Measurements from ENCODE around the gene MARCHF9. TPM values are rescaled to one million over a fixed set of nuclear protein-coding genes. Genes with fewer than 3 reads are reported as not detected.

MARCHF9 gene
- total RNA-seq, 1 donor: 0.72 TPM

- Histone ChIP-seq H2AFZ (ENCODE audit: low read length) (no peak overlapping the region), H3K4me1 (ENCODE audit: insufficient read depth, low read length) (peaks cover 4% of the 10 kb centered on the region)
- DNase-seq (ENCODE audit: insufficient read length, low spot score, missing footprints): peak; percentile 74
Measured at GRCh38 chr12:57724936-57725740, 29.8 kb upstream of the MARCHF9 start.

GRCh38 chr12:57725851-57726150 lies 29.1 kb upstream of the MARCHF9 start:
- Histone ChIP-seq H2AFZ (ENCODE audit: low read length) (peak overlapping the region; percentile 97), H3K36me3 (ENCODE audit: insufficient read depth, low read length) (no peaks in the 10 kb centered on the region), H4K20me1 (ENCODE audit: insufficient read depth, low read length) (peaks cover 2% of the 10 kb centered on the region), H3K4me3 (ENCODE audit: insufficient read depth, low read length) (peak overlapping the region; percentile 83), H3K27me3 (ENCODE audit: insufficient read depth, low read length) (peaks cover 12% of the 10 kb centered on the region), H3K79me2 (ENCODE audit: insufficient read depth, low read length) (no peaks in the 10 kb centered on the region), H3K4me2 (ENCODE audit: insufficient read depth, low read length) (peak overlapping the region; percentile 88), H3K4me1 (ENCODE audit: insufficient read depth, low read length) (peaks cover 4% of the 10 kb centered on the region), H3K9me3 (ENCODE audit: low read depth, low read length) (no peaks in the 10 kb centered on the region), H3K27ac (ENCODE audit: low read depth, low read length) (no peak overlapping the region)
- DNase-seq (ENCODE audit: insufficient read length, low spot score, missing footprints): no peak
- TF ChIP-seq CTCF (IDR thresholded peaks at IDR 0.05; ENCODE audit: extremely low read depth, low read depth, low read length): no peak

More at GRCh38 chr12:57724936-57725740, 29.8 kb upstream of the MARCHF9 start:
- peaks cover 4% of the 10 kb centered on the region for H3K36me3 ChIP-seq (ENCODE audit: insufficient read depth, low read length)
- H3K27me3 ChIP-seq (ENCODE audit: insufficient read depth, low read length): peaks cover 7% of the 10 kb centered on the region
- no peak overlapping the region for H3K4me2 ChIP-seq (ENCODE audit: insufficient read depth, low read length)
- H3K27ac ChIP-seq (ENCODE audit: low read depth, low read length): no peak overlapping the region
- no peak overlapping the region for H3K4me3 ChIP-seq (ENCODE audit: insufficient read depth, low read length)
- H4K20me1 ChIP-seq (ENCODE audit: insufficient read depth, low read length): peaks cover 2% of the 10 kb centered on the region
- H3K9me3 ChIP-seq (ENCODE audit: low read depth, low read length): no peaks in the 10 kb centered on the region
- no peak for TF ChIP-seq CTCF (IDR thresholded peaks at IDR 0.05; ENCODE audit: extremely low read depth, low read depth, low read length)
- H3K79me2 ChIP-seq (ENCODE audit: insufficient read depth, low read length): no peaks in the 10 kb centered on the region

GRCh38 chr12:57726151-57726883 lies 28.6 kb upstream of the MARCHF9 start:
- H3K9me3 ChIP-seq (ENCODE audit: low read depth, low read length): no peaks in the 10 kb centered on the region
- H3K4me3 ChIP-seq (ENCODE audit: insufficient read depth, low read length): peak overlapping the region; percentile 83
- peak overlapping the region; percentile 97 for H2AFZ ChIP-seq (ENCODE audit: low read length)
- no peaks in the 10 kb centered on the region for H3K79me2 ChIP-seq (ENCODE audit: insufficient read depth, low read length)
- peaks cover 2% of the 10 kb centered on the region for H4K20me1 ChIP-seq (ENCODE audit: insufficient read depth, low read length)
- H3K36me3 ChIP-seq (ENCODE audit: insufficient read depth, low read length): no peaks in the 10 kb centered on the region
- peak overlapping the region; percentile 10 for H3K27ac ChIP-seq (ENCODE audit: low read depth, low read length)
- DNase-seq (ENCODE audit: insufficient read length, low spot score, missing footprints): peak; percentile 98
- peaks cover 15% of the 10 kb centered on the region for H3K27me3 ChIP-seq (ENCODE audit: insufficient read depth, low read length)
- H3K4me2 ChIP-seq (ENCODE audit: insufficient read depth, low read length): peak overlapping the region; percentile 88
- TF ChIP-seq CTCF (IDR thresholded peaks at IDR 0.05; ENCODE audit: extremely low read depth, low read depth, low read length): peak; percentile 85
- H3K4me1 ChIP-seq (ENCODE audit: insufficient read depth, low read length): peaks cover 4% of the 10 kb centered on the region
